Liver (tissue), 9 donors: Measurements from ENCODE around the gene FAM25G. TPM values are rescaled to one million over a fixed set of nuclear protein-coding genes. Genes with fewer than 3 reads are reported as not detected.
"Not testable (repeated sequence)": the region's sequence is repeated elsewhere in the genome, so short reads cannot be mapped to it uniquely, and the experiment has no call there.

Experiments
- DNase-seq: peaks from one replicate; pipeline ENCODE4 v3.0.0-alpha.2; 2017; ENCODE audit warnings: low spot score
- H3K27ac ChIP-seq, 2 donors: one replicate each; pipeline ENCODE4 v1.7.0; 2013; ENCODE audit warnings: inconsistent platforms in 2 of 2, low read length in 2 of 2, control low read depth in 1 of 2, low read depth in 1 of 2, mild to moderate bottlenecking in 1 of 2
- H3K27me3 ChIP-seq, 4 donors: one replicate each; pipeline versions ENCODE4 v1.6.1 to v1.7.0; 2013; ENCODE audit warnings: low read length in 3 of 4, inconsistent platforms in 1 of 4, mild to moderate bottlenecking in 1 of 4, moderate library complexity in 1 of 4; ENCODE audit not compliant: control insufficient read depth in 4 of 4, insufficient read depth in 4 of 4
- H3K36me3 ChIP-seq, 4 donors: one replicate each; pipeline versions ENCODE4 v1.6.1 to v1.7.0; 2013; ENCODE audit warnings: low read length in 3 of 4, mild to moderate bottlenecking in 3 of 4, low read depth in 1 of 4, moderate library complexity in 1 of 4; ENCODE audit not compliant: control insufficient read depth in 4 of 4, insufficient read depth in 3 of 4
- H3K4me1 ChIP-seq, 4 donors: one replicate each; pipeline versions ENCODE4 v1.6.1 to v1.7.0; 2013; ENCODE audit warnings: low read length in 3 of 4, mild to moderate bottlenecking in 3 of 4, moderate library complexity in 1 of 4; ENCODE audit not compliant: control insufficient read depth in 4 of 4, insufficient read depth in 4 of 4
- H3K4me3 ChIP-seq, 3 donors: one replicate each; pipeline versions ENCODE4 v1.6.1 to v1.7.0; 2013; ENCODE audit warnings: low read length in 3 of 3, control low read depth in 1 of 3, low read depth in 1 of 3, mild to moderate bottlenecking in 1 of 3
- H3K9ac ChIP-seq, 2 donors: one replicate each; pipeline ENCODE4 v1.7.0; 2013; ENCODE audit warnings: low read length in 2 of 2, mild to moderate bottlenecking in 2 of 2, moderate library complexity in 2 of 2, control low read depth in 1 of 2, low read depth in 1 of 2
- H3K9me3 ChIP-seq, 4 donors: one replicate each; pipeline versions ENCODE4 v1.6.1 to v1.7.0; 2013; ENCODE audit warnings: low read length in 3 of 4; ENCODE audit not compliant: control insufficient read depth in 4 of 4
- WGBS: extraction: QIAGEN DNeasy Blood & Tissue Kit; methylation state at CpG from one replicate; pipeline ENCODE4 v1.1.7; 2013; 5-methylcytosine and 5-hydroxymethylcytosine counted together
- polyA plus RNA-seq, 2 donors: library from polyadenylated mRNA; stranded (reverse) in 1 of 2; unstranded in 1 of 2; fragments of 200-250 nt in 1 of 2; fragments of >200 nt in 1 of 2; fragmentation: Nextera tagmentation in 1 of 2; extraction: Ambion mirVana in 1 of 2; gene quantifications; one replicate each; pipeline versions ENCODE4 v1.2.1 to v1.2.3, GENCODE V29; 2013 to 2015
- total RNA-seq, 2 donors: library from RNA; depleted of rRNA; stranded (reverse); fragments of >200 nt; gene quantifications; one replicate each; pipeline ENCODE4 v1.2.3, GENCODE V29; 2014
- donor health status: healthy.
- donor health status: healthy.
- donor health status: healthy.
- donor health status: healthy.
- donor health status: healthy.

FAM25G gene
- not detected for total RNA-seq
- polyA plus RNA-seq = not detected

GRCh38 chr10:47491600-47491999 is at the start of gene FAM25G:
FAM25G (minus strand) TSS chr10:47491700; CDS start chr10:47491674, 26 bp downstream.
- not testable (repeated sequence) for H3K9me3 ChIP-seq, H3K36me3 ChIP-seq, H3K9ac ChIP-seq, H3K27ac ChIP-seq, H3K4me3 ChIP-seq, DNase-seq, H3K4me1 ChIP-seq, H3K27me3 ChIP-seq
- WGBS = 96% methylated on average over 8 of the region's 9 CpGs

DNA sequence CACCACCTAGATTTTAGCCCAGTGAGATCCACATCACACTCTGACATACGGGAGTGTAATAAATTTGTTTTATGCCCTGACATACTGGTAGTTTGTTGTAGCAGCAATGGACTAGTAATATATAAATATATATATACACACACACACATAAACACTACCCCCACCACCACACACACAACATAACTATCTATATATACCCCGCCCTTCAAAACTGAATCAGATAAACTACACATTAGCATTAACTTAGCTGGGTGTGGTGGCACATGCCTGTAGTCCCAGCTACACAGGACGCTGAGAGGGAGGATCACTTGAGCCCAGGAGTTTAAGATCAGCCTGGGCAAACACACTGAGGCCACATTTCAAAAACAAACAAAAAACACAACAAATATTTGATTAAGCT is 44.9 kb upstream of the FAM25G start:
- H3K4me3 ChIP-seq, H3K27ac ChIP-seq, H3K9ac ChIP-seq, H3K27me3 ChIP-seq, H3K9me3 ChIP-seq, DNase-seq, H3K36me3 ChIP-seq, H3K4me1 ChIP-seq: not testable (repeated sequence)
- WGBS = 59% methylated on average over 2 of the region's 3 CpGs

- H3K36me3 ChIP-seq, H3K4me3 ChIP-seq, H3K27ac ChIP-seq, DNase-seq, H3K4me1 ChIP-seq, H3K9me3 ChIP-seq, H3K9ac ChIP-seq, H3K27me3 ChIP-seq: not testable (repeated sequence)
- no CpG with 5 or more reads among the region's 20 CpGs for WGBS
Measured at GRCh38 chr10:47523475-47523874, 32.0 kb upstream of the FAM25G start, which contains the start of gene AGAP9. AGAP9 (minus strand) TSS chr10:47523638; CDS start chr10:47523526, 112 bp downstream.

DNA sequence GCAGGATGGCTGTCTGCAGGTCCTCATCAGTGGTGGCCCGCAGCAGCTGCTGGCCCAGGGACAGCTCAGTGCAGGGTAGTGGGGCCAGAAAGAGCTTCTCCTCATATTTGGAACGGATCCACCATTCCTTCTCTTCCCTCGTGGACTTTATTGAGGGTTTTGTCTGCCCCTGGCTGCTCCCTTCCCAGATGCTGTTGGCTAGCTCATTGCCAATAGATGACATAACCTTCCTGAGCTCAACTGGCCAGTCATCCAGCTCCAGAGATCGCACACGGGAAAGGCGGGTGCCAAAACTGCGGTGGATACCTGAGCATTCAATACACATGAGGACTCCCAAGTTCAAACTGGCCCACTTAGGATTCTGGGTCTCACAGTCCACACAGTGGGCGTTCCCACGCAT is 10.8 kb upstream of the FAM25G start:
- H3K27ac ChIP-seq, H3K9ac ChIP-seq, H3K9me3 ChIP-seq, H3K4me3 ChIP-seq, H3K27me3 ChIP-seq, H3K36me3 ChIP-seq, H3K4me1 ChIP-seq, DNase-seq: not testable (repeated sequence)
- WGBS = 97% methylated on average over 9 of the region's 9 CpGs

DNA sequence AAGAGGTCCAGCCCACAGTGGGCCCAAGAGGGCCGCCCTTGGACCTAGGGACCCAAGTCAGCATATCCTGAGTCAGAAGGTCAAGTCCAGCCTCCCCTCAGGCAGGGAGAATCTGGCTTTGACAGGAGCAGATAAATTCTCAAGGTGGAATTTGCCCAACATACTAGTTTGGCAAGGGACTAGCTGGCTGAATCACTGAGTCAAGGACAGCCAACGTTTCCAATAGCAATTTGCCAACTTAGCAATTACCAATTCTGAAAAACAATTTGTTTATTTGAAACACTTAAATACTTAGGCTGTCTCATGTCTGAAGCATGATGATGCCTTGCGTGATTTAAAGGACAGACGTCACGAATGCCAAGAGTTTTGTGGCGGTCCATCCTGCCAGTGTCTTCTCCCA is 2.7 kb upstream of the FAM25G start:
- not testable (repeated sequence) for DNase-seq, H3K9ac ChIP-seq, H3K27me3 ChIP-seq, H3K9me3 ChIP-seq, H3K36me3 ChIP-seq, H3K4me3 ChIP-seq, H3K4me1 ChIP-seq, H3K27ac ChIP-seq
- 11% methylated on average over 1 of the region's 6 CpGs for WGBS

GRCh38 chr10:47489630-47490029 is 1.9 kb downstream of the FAM25G start:
- WGBS = over 99% methylated on average over 3 of the region's 7 CpGs
- not testable (repeated sequence) for H3K4me3 ChIP-seq, H3K36me3 ChIP-seq, H3K9me3 ChIP-seq, H3K4me1 ChIP-seq, H3K27ac ChIP-seq, H3K27me3 ChIP-seq, H3K9ac ChIP-seq, DNase-seq

DNA sequence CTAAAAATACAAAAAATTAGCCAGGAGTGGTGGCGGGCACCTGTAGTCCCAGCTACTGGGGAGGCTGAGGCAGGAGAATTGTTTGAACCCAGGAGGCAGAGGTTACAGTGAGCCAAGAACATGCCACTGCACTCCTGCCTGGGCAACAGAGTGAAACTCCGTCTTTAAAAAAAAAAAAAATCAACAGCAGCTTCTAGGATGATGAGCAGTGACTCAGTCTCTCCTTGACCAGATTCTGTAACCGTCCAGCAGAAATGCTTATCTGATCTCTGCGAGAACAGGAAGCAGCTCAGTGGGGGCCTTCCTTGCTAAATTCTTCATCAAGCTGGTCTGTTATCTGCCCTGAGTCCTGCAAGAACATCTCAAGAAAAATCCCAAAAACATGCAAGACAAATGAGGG is 5.6 kb downstream of the FAM25G start:
- H3K4me3 ChIP-seq, H3K27me3 ChIP-seq, H3K9me3 ChIP-seq, H3K36me3 ChIP-seq, H3K9ac ChIP-seq, H3K4me1 ChIP-seq, DNase-seq, H3K27ac ChIP-seq: not testable (repeated sequence)
- WGBS = 74% methylated on average over 3 of the region's 4 CpGs

DNA sequence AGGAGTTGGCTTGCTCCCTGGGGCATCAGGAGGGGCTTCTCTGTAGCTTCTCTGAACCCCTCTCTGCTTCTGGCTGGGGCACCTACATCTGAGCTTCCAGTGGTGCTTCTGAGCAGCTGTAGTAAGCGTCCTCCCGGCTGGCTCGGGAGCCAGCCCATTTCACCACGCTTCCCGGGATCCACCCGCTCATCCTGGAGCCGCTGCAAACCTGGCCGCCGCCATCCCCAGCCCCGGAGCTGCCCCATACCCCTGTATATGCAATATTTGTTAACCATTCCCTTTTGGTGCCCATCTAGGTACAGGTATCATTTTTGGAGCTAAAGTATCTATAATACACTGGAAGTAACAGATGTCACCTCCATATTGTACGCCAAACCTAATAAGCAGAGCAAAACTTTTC is 6.7 kb downstream of the FAM25G start:
- not testable (repeated sequence) for H3K4me3 ChIP-seq, DNase-seq, H3K9ac ChIP-seq, H3K27ac ChIP-seq, H3K9me3 ChIP-seq, H3K36me3 ChIP-seq, H3K4me1 ChIP-seq, H3K27me3 ChIP-seq
- 92% methylated on average over 11 of the region's 11 CpGs for WGBS

DNA sequence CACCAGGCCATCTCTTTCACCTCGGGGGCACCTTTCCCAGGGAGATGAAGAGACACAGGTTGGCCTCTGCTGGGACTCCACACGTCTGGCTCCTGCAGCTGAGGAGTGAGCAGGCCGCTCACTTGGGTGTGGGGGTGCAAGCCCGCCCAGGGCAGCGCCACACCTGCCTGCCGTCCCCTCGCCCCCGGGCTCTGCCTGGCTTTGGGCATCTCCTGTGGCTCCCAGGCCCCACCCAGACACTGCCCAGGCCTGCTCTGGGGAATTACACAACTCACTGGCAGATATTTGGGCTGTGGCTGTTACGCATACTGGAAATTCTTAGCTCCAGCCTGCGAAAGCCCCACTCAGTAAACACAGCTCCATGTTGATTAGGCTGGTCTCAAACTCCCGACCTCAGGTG is 7.6 kb downstream of the FAM25G start, which contains the start of gene ANXA8:
ANXA8 (minus strand) TSS at position 193 of the 400 bp plus-strand sequence; CDS start at position 11, 182 bp downstream.
- not testable (repeated sequence) for H3K27ac ChIP-seq, H3K36me3 ChIP-seq, H3K27me3 ChIP-seq, H3K4me3 ChIP-seq, DNase-seq, H3K4me1 ChIP-seq, H3K9ac ChIP-seq, H3K9me3 ChIP-seq
- 90% methylated on average over 8 of the region's 11 CpGs for WGBS
